WTC11 (cell line): Measurements from ENCODE around the gene ADI1. TPM values are rescaled to one million over a fixed set of nuclear protein-coding genes. Genes with fewer than 3 reads are reported as not detected.

Experiments used
- ATAC-seq: fragments of 200-7000 bp; cut with Tn5 transposase; 2 replicates; pipeline ENCODE4 v1.10.0; 2021; ENCODE audit warnings: mild to moderate bottlenecking, moderate library complexity
- CTCF ChIA-PET: fragments of 300-600 bp; sonication (Branson Sonifier 250); formaldehyde crosslinking; loops from one replicate; lab custom pipeline; 2021; ENCODE audit warnings: antibody characterized with exemption; lab: Charles Lee
- POLR2A ChIA-PET: fragments of 350-600 bp; sonication (Branson Sonifier 250); formaldehyde crosslinking; loops from one replicate; lab custom pipeline; 2021; ENCODE audit warnings: antibody characterized with exemption; lab: Charles Lee
- DNase-seq: peaks from one replicate; pipeline ENCODE4 v3.0.0; 2021; ENCODE audit warnings: low spot score
- H3K27ac Mint-ChIP-seq: 2 replicates; pipeline ENCODE4 v1.8.0; 2021; ENCODE audit warnings: mixed read lengths
- H3K27me3 Mint-ChIP-seq: 2 replicates; pipeline ENCODE4 v1.8.0; 2021; ENCODE audit warnings: low read depth, mild to moderate bottlenecking, moderate library complexity, mixed read lengths
- H3K36me3 Mint-ChIP-seq: 2 replicates; pipeline ENCODE4 v1.8.0; 2021; ENCODE audit warnings: mixed read lengths
- H3K4me1 Mint-ChIP-seq: 2 replicates; pipeline ENCODE4 v1.8.0; 2022; ENCODE audit warnings: mixed read lengths
- H3K4me3 Mint-ChIP-seq: 2 replicates; pipeline ENCODE4 v1.8.0; 2021; ENCODE audit warnings: mild to moderate bottlenecking, moderate library complexity, mixed read lengths
- H3K9me3 Mint-ChIP-seq: 2 replicates; pipeline ENCODE4 v1.8.0; 2021; ENCODE audit warnings: mixed read lengths
- ATF6 ChIP-seq: sonication (generic); formaldehyde crosslinking; IDR thresholded peaks from 2 replicates; pipeline ENCODE4 v1.8.1; 2023; ENCODE audit warnings: mild to moderate bottlenecking, missing genetic modification reagents
- E2F1 ChIP-seq: sonication (generic); formaldehyde crosslinking; IDR thresholded peaks from 2 replicates; pipeline ENCODE4 v1.8.0; 2022; ENCODE audit warnings: mild to moderate bottlenecking, missing genetic modification reagents
- EMX1 ChIP-seq: fragments of 250-450 bp; sonication (Bioruptor Pico); IDR thresholded peaks from 2 replicates; pipeline ENCODE4 v1.8.0; 2021; ENCODE audit warnings: mild to moderate bottlenecking
- ETV6 ChIP-seq: sonication (generic); formaldehyde crosslinking; IDR thresholded peaks from 2 replicates; pipeline ENCODE4 v1.8.1; 2022; ENCODE audit warnings: mild to moderate bottlenecking, missing genetic modification reagents
- FOXJ3 ChIP-seq: sonication (generic); formaldehyde crosslinking; IDR thresholded peaks from 2 replicates; pipeline ENCODE4 v1.9.0; 2021; ENCODE audit warnings: missing genetic modification reagents, mild to moderate bottlenecking, borderline replicate concordance
- GABPB1 ChIP-seq: sonication (generic); formaldehyde crosslinking; IDR thresholded peaks from 2 replicates; pipeline ENCODE4 v1.8.1; 2023; ENCODE audit warnings: mild to moderate bottlenecking, missing genetic modification reagents
- GRHL2 ChIP-seq: fragments of 250-450 bp; sonication (Bioruptor Pico); IDR thresholded peaks from 2 replicates; pipeline ENCODE4 v1.8.0; 2022; ENCODE audit warnings: mild to moderate bottlenecking, moderate library complexity; ENCODE audit not compliant: insufficient replicate concordance, severe bottlenecking
- HMGA2 ChIP-seq: fragments of 250-450 bp; sonication (Bioruptor Pico); IDR thresholded peaks from 2 replicates; pipeline ENCODE4 v1.4.0; 2021; ENCODE audit warnings: mild to moderate bottlenecking, moderate library complexity
- JUN ChIP-seq: sonication (generic); formaldehyde crosslinking; IDR thresholded peaks from 2 replicates; pipeline ENCODE4 v1.8.0; 2023; ENCODE audit warnings: mild to moderate bottlenecking, missing genetic modification reagents
- PRDM15 ChIP-seq: sonication (generic); formaldehyde crosslinking; IDR thresholded peaks from 2 replicates; pipeline ENCODE4 v1.8.0; 2022; ENCODE audit warnings: missing genetic modification reagents
- RORB ChIP-seq: fragments of 250-450 bp; sonication (Bioruptor Pico); IDR thresholded peaks from 2 replicates; pipeline ENCODE4 v1.9.0; 2021; ENCODE audit warnings: mild to moderate bottlenecking
- ZBTB21 ChIP-seq: sonication (generic); formaldehyde crosslinking; IDR thresholded peaks from 2 replicates; pipeline ENCODE4 v1.8.1; 2023; ENCODE audit warnings: mild to moderate bottlenecking, missing genetic modification reagents, borderline replicate concordance
- ZNF121 ChIP-seq: sonication (generic); formaldehyde crosslinking; IDR thresholded peaks from 2 replicates; pipeline ENCODE4 v1.8.0; 2023; ENCODE audit warnings: missing genetic modification reagents
- ZNF219 ChIP-seq: sonication (generic); formaldehyde crosslinking; IDR thresholded peaks from 2 replicates; pipeline ENCODE4 v1.8.0; 2023; ENCODE audit warnings: missing genetic modification reagents, mild to moderate bottlenecking, borderline replicate concordance
- ZNF396 ChIP-seq: fragments of 250-450 bp; sonication (Bioruptor Pico); IDR thresholded peaks from 2 replicates; pipeline ENCODE4 v1.8.0; 2021; ENCODE audit warnings: mild to moderate bottlenecking, moderate library complexity, borderline replicate concordance
- ZNF671 ChIP-seq: fragments of 250-450 bp; sonication (Bioruptor Pico); IDR thresholded peaks from 2 replicates; pipeline ENCODE4 v1.8.0; 2021; ENCODE audit warnings: mild to moderate bottlenecking
- total RNA-seq: library from RNA; stranded (reverse); gene quantifications from 3 replicates; pipeline ENCODE4 v1.2.3, GENCODE V29; 2021
- TF ChIP-seq, protein P1 (sequence below): fragments of 250-450 bp; sonication (Bioruptor Pico); conservative IDR thresholded peaks from 2 replicates; pipeline ENCODE4 v1.9.0; 2021; ENCODE audit warnings: mild to moderate bottlenecking
- TF ChIP-seq, protein P2 (sequence below): sonication (generic); formaldehyde crosslinking; IDR thresholded peaks from 2 replicates; pipeline ENCODE4 v1.8.1; 2023; ENCODE audit warnings: mild to moderate bottlenecking, missing genetic modification reagents

The ADI1 gene
- total RNA-seq, 1 experiment from 2014 or later: 21.4 TPM

DNA sequence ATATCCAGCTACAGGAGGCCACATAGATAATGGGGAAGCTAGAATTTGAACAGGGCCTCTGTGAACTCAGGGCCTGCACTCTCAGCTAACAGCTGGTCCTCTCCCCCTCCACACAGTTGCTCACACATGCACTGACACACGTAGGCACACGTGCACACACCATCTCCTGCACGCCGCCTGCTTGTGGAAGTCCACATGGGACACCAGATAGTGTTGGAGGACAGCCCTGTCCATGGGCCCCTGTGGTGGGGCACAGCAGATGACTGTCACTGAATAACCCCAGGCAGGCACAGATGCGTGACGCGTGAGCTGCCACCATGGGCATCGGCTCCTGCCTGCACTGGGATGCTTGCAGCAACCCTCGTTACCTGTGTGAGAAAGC lies 52.9 kb downstream of the ADI1 start (continued):
- TF ChIP-seq, protein P1, sequence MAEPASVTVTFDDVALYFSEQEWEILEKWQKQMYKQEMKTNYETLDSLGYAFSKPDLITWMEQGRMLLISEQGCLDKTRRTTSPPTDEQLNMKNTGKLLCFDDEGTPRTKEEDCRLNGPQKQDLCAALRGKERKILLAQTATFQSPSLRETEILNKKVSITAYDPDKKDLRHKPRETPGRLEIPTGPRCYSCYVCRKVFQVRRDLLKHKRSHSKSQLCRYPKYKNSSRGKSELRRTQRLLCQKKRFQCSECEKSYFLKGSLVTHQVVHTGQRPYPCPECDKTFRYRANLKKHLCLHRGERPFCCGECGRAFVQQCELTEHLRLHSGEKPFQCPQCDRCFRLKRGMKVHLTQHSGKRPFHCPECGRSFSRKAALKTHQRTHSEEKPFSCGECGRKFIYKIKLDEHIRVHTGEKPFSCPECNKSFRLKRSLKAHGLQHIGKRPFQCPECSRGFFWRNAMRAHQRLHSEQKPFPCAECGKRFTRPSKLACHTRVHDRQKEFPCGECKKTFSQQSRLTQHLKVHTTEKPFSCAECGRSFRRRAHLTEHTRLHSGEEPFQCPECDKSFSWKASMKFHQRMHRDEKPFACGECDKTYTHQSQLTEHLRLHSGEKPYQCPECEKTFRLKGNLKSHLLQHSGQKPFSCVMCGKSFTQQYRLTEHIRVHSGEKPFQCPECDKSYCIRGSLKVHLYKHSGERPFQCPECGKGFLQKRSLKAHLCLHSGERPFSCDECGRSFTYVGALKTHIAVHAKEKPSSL (CRISPR knock-in tag): no peak
- TF ChIP-seq ZNF219 (CRISPR knock-in tag): no peak

- ChIA-PET POLR2A (no interaction called here), CTCF (interaction anchor here (1.3 kb wide), 1 partner anchor 23 kb away, joined by 4 read pairs; no protein-coding TSS in a partner anchor)
- ATAC-seq (peak; percentile 21; the same call in 1 of the 2 replicates), DNase-seq (no peak)
- H3K9me3 Mint-ChIP-seq: no peaks in the 10 kb centered on the region
- H3K4me3 Mint-ChIP-seq: no peak overlapping the region
- no peak overlapping the region for H3K27ac Mint-ChIP-seq
- peaks cover 17% of the 10 kb centered on the region for H3K36me3 Mint-ChIP-seq
- no peaks in the 10 kb centered on the region; the same call in 1 of the 2 replicates for H3K27me3 Mint-ChIP-seq
- peaks cover 23% of the 10 kb centered on the region for H3K4me1 Mint-ChIP-seq
- TF ChIP-seq GABPB1 (peak; percentile 58), ZNF671 (no peak)
These were observed 53.4 kb downstream of the ADI1 start for GRCh38 chr2:3465844-3466481.

GRCh38 chr2:3465328-3465727 lies 54.0 kb downstream of the ADI1 start:
- POLR2A ChIA-PET: no interaction called here
- CTCF ChIA-PET: interaction anchor here (1.0 to 1.3 kb wide), 2 partner anchors 22 to 42 kb away, joined by 3 to 4 read pairs; no protein-coding TSS in a partner anchor
- H3K4me1 Mint-ChIP-seq: peaks cover 26% of the 10 kb centered on the region
- no peak overlapping the region for H3K4me3 Mint-ChIP-seq
- no peaks in the 10 kb centered on the region; the same call in 1 of the 2 replicates for H3K27me3 Mint-ChIP-seq
- ATAC-seq (no peak), DNase-seq (no peak)
- no peaks in the 10 kb centered on the region for H3K9me3 Mint-ChIP-seq
- TF ChIP-seq RORB (CRISPR knock-in tag) (no peak), HMGA2 (CRISPR knock-in tag) (no peak)
- TF ChIP-seq, protein P2, sequence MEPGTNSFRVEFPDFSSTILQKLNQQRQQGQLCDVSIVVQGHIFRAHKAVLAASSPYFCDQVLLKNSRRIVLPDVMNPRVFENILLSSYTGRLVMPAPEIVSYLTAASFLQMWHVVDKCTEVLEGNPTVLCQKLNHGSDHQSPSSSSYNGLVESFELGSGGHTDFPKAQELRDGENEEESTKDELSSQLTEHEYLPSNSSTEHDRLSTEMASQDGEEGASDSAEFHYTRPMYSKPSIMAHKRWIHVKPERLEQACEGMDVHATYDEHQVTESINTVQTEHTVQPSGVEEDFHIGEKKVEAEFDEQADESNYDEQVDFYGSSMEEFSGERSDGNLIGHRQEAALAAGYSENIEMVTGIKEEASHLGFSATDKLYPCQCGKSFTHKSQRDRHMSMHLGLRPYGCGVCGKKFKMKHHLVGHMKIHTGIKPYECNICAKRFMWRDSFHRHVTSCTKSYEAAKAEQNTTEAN (CRISPR knock-in tag): no peak
- no peak overlapping the region for H3K27ac Mint-ChIP-seq
- peaks cover 11% of the 10 kb centered on the region for H3K36me3 Mint-ChIP-seq

DNA sequence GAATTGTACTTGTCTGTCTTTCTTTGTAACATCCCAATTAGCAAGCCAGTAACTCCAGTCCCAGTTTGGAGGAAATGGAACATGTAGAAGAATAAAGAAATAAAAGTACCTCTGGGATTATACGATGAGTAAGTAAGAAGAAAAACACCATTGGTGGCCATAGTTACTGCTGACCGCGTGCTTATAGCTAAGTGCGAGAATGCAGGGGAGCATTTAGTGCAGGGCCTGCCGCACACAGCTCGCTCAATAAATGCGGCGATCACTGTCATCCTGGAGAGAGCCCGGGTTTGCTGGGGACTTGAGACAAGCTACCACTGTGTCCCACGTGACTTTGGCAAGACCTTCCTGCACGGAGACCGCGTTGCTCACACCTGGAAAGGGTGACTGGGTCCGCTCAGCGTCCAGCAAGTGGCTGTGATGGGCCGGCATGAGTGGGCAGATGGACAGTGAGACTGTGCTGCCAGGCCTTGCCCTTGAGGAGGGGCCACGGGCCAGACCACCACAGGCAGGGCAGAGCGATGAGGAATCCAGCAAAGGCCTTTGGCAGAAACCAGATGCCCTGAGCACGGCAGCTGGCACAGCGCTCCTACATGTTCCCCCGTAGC lies 54.8 kb downstream of the ADI1 start:
- H3K27me3 Mint-ChIP-seq: no peaks in the 10 kb centered on the region; the same call in 1 of the 2 replicates
- DNase-seq (no peak), ATAC-seq (no peak)
- peaks cover 26% of the 10 kb centered on the region for H3K4me1 Mint-ChIP-seq
- CTCF ChIA-PET: interaction anchor here (1.0 kb wide), 1 partner anchor 41 kb away, joined by 3 read pairs; no protein-coding TSS in a partner anchor
- H3K36me3 Mint-ChIP-seq: peaks cover 11% of the 10 kb centered on the region
- peak overlapping the region; percentile 75 for H3K27ac Mint-ChIP-seq
- H3K4me3 Mint-ChIP-seq: no peak overlapping the region
- H3K9me3 Mint-ChIP-seq: no peaks in the 10 kb centered on the region
- POLR2A ChIA-PET: no interaction called here
- TF ChIP-seq EMX1 (no peak), ETV6 (CRISPR knock-in tag) (no peak), ZNF121 (CRISPR knock-in tag) (no peak), ZNF396 (CRISPR knock-in tag) (no peak), GRHL2 (CRISPR knock-in tag) (no peak), JUN (CRISPR knock-in tag) (no peak), ZBTB21 (CRISPR knock-in tag) (no peak), ATF6 (CRISPR knock-in tag) (no peak), FOXJ3 (no peak), E2F1 (CRISPR knock-in tag) (no peak), PRDM15 (CRISPR knock-in tag) (no peak)
